ENCODE measurements around the gene ESPNL.

DNA sequence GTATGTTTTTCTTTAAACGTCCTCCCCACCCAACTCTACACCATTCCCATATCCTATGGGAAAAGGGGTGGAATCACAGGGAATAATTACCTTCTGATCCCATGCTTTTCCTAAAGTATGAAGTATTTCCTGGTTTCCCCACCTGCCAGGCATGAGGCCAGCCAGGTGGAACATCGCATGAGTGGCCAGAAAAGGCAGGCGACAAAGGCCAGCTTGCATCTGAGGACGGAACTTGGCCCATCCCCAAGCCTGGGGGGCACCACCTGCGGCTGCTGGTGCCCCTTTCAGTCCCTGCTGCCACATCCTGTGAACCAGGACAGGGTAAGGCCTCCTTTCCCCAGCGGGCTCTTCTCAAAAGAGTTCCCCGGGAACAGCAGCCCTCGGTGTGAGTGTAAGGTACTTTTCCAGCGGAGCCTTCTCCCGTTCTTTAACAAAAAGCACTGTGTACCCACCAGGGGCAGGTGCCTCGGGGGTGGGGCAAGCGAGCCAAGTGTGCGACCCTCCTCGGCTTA lies 57.4 kb downstream of the ESPNL start:
- TF ChIP-seq, protein P1, sequence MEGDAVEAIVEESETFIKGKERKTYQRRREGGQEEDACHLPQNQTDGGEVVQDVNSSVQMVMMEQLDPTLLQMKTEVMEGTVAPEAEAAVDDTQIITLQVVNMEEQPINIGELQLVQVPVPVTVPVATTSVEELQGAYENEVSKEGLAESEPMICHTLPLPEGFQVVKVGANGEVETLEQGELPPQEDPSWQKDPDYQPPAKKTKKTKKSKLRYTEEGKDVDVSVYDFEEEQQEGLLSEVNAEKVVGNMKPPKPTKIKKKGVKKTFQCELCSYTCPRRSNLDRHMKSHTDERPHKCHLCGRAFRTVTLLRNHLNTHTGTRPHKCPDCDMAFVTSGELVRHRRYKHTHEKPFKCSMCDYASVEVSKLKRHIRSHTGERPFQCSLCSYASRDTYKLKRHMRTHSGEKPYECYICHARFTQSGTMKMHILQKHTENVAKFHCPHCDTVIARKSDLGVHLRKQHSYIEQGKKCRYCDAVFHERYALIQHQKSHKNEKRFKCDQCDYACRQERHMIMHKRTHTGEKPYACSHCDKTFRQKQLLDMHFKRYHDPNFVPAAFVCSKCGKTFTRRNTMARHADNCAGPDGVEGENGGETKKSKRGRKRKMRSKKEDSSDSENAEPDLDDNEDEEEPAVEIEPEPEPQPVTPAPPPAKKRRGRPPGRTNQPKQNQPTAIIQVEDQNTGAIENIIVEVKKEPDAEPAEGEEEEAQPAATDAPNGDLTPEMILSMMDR (IDR thresholded peaks at IDR 0.05; ENCODE audit: low read depth, low read length, poor library complexity, severe bottlenecking), result no peak
- TF ChIP-seq EZH2phosphoT487 (IDR thresholded peaks at IDR 0.05; ENCODE audit: borderline replicate concordance, low read length), result no peak

All from DOHH2 (cell line).